ENCODE data around the gene BTAF1.

BTAF1 gene

DNA sequence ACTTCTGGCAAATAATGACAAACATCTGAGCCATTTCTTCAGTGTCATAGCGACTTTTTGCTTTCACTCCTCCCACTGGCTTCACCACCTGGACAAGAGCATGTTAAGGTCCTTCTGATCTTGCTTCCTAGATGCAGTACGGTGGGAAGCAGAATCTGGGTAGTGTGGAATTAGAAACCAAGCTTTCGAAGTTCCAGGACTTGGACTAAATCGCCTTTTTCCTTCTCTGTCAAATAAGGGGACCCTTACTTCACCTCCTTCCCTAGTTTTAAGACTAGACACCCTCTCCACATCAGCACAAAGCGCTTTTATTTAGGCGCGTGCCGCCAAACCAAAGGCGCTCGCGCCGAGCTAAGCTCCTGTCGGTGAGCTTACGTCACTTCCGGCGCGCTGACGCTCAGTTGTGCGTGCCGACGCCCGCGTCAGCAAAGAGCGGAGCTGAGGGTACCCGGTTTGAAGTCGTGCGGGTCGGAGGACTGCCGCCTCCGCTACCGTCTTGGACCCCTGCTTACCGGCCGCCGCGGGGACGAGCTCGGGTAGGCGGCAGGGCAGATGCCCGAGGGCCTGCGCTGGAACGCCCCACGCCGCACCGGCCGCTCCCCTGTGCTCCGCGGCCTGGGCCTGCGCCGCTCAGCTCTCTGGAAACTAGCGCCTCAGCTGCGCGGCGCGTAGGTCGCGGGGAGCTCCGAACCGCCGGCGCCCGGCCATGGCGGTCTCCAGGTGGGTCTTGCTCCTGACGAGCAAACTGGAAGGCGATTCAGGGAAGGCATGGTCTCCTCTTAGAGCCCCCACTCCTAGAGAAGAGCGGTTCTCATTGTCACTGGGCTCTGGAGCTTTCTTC is at the start of gene BTAF1:
TSS of gene BTAF1 (plus strand) at position 400 of the 841 bp plus-strand sequence. CDS start at position 707, 307 bp downstream.
- peak within 1 kb of the TSS; percentile 95 for H3K4me3 ChIP-seq (ENCODE audit: low read depth, low read length)
- peak; percentile 76 for DNase-seq (ENCODE audit: low read depth)
- TF ChIP-seq, protein P1, sequence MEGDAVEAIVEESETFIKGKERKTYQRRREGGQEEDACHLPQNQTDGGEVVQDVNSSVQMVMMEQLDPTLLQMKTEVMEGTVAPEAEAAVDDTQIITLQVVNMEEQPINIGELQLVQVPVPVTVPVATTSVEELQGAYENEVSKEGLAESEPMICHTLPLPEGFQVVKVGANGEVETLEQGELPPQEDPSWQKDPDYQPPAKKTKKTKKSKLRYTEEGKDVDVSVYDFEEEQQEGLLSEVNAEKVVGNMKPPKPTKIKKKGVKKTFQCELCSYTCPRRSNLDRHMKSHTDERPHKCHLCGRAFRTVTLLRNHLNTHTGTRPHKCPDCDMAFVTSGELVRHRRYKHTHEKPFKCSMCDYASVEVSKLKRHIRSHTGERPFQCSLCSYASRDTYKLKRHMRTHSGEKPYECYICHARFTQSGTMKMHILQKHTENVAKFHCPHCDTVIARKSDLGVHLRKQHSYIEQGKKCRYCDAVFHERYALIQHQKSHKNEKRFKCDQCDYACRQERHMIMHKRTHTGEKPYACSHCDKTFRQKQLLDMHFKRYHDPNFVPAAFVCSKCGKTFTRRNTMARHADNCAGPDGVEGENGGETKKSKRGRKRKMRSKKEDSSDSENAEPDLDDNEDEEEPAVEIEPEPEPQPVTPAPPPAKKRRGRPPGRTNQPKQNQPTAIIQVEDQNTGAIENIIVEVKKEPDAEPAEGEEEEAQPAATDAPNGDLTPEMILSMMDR (IDR thresholded peaks at IDR 0.05; ENCODE audit: low read depth, low read length, missing control alignments) = no peak
- in situ Hi-C loops (cut with HindIII; ENCODE audit: low sequenced_read_pairs) = no loop called here

DNA sequence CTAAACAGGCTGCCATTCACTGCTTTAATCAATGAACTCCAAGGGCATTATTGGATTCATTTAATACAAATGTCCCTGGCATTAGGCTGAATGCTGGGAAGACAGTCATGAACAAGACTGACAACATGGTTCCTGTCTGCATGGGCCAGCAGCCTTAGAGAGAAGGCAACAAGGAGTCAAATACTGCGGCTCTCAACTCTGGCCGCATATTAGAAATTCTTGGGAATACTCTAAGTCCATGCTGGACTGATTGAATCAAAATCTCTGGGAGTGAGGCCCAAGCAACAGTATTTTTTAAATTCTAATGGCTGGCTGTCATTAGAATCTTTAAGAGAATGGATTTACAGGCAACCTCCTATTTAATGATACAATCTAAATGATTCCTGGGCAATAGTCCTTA is 48.4 kb upstream of the BTAF1 start:
- H3K4me3 ChIP-seq (ENCODE audit: low read depth, low read length) = no peak overlapping the region
- TF ChIP-seq, protein P1 (IDR thresholded peaks at IDR 0.05; ENCODE audit: low read depth, low read length, missing control alignments) = no peak
- DNase-seq (ENCODE audit: low read depth) = no peak
- in situ Hi-C loops (cut with HindIII; ENCODE audit: low sequenced_read_pairs) = no loop called here

DNA sequence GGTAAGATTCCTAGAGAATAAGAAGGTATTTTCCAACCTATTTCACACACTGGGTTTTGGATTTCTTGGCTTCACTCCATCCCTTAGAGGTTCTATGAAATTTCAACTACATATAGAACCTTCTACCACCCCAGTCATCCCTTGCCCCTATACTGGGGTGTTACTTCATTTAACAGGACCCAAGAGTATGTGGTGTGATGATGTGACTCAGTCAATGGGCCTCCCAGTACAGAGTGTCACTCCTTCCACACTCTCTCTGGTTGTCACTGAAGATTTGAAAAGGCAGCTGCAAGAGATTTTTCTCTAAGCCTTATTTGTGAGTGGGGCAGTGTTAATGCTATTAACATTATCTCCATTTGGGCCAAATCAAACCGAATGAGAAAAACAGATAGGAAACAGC is 47.8 kb upstream of the BTAF1 start:
- TF ChIP-seq, protein P1 (IDR thresholded peaks at IDR 0.05; ENCODE audit: low read depth, low read length, missing control alignments) = no peak
- in situ Hi-C loops (cut with HindIII; ENCODE audit: low sequenced_read_pairs) = no loop called here
- DNase-seq (ENCODE audit: low read depth) = no peak
- H3K4me3 ChIP-seq (ENCODE audit: low read depth, low read length) = no peak overlapping the region

DNA sequence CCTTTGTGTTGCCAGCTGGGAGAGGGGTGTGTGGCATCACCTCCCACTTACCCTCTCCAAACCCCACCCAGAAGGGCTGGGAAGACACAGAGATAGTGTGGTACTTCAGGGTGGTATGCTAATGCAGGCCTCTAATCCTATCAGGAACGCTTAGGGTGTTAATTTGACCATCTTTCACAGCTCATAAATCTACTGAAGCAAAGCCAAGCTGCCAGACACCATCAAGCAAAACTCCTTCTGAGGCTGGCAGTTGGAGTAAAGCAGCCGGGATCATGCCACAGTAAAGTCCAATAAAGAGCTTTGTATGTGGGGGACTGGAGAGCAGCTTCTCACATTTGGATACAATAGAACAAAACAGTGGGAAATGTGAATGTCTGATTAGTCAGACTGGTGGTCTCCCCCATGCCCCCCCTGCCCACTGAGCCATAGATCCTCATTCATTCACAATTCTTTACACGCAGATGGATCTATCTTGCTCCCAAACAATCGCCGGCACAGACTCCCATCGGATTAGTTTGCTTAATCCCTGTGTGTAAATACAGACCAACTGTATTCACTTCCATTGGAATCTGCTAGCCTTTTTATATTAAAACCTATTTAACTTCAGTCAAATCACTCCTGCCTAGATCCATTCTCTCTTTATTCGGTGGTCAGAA is 43.9 kb upstream of the BTAF1 start:
- in situ Hi-C loops (cut with HindIII; ENCODE audit: low sequenced_read_pairs) = no loop called here
- TF ChIP-seq, protein P1 (IDR thresholded peaks at IDR 0.05; ENCODE audit: low read depth, low read length, missing control alignments) = no peak
- no peak overlapping the region for H3K4me3 ChIP-seq (ENCODE audit: low read depth, low read length)
- no peak for DNase-seq (ENCODE audit: low read depth)

DNA sequence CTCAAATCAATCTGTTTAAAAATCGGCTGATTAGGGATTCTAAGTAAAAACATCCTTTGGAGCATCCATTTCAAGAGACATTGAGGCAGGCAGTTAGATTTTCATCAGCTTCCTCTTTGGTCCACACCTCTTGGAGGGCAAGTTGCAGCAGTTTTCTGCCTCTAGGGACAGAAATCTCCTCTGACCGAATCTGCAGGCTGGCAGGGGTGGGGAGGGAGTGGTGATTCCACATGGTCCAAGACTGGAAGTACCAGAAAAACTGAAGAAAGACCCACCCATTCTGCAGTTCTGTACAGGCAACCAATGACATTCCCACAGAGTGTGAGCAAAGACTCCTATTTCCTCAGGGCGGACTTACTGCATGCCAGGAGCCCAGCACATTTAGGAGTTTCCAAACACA is 43.3 kb upstream of the BTAF1 start:
- in situ Hi-C loops (cut with HindIII; ENCODE audit: low sequenced_read_pairs) = no loop called here
- DNase-seq (ENCODE audit: low read depth) = no peak
- TF ChIP-seq, protein P1 (IDR thresholded peaks at IDR 0.05; ENCODE audit: low read depth, low read length, missing control alignments) = no peak
- H3K4me3 ChIP-seq (ENCODE audit: low read depth, low read length) = no peak overlapping the region

DNA sequence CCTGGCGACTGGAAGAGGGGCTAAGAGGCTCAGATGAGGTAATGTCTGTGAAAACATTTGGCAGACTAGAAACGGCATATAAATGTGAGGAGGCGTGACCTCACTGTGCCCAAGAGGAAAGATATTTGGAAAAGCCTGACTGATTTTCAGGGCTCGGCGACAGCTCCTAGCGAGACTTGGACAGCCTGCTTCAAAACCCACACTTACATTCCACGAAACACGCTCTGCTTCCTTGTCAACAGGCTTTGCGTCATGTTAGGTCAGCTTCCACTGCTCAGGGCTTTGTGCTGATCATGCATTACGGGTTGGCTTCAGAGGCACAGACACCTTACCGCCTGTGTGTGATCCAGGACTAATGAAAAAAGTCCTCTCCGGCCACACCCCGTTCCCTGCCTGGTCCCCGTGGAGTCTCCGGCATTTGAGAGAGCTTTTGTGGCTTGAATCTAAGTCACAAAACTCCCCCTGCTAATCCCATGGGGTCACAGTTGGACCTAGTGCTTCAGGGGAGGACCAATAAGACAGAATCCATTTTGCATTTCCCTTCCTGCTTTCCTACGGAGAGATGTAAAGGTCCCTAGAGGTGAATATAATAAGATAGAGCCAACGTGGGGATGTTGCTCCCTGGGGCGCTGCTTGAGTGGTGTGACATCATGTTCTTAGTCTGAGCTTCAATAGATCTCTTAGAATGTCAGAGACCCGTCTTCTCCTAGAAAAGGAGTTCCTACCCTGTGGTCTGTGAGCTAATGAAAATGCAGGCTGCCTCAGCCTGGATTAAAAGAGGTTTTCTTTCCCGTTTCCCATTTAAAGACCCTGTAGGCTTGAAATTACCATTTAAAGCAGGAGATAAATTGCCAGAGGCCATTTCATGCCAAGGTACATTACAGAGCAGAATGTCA is 39.8 kb upstream of the BTAF1 start:
- TF ChIP-seq, protein P1 (IDR thresholded peaks at IDR 0.05; ENCODE audit: low read depth, low read length, missing control alignments) = no peak
- in situ Hi-C loops (cut with HindIII; ENCODE audit: low sequenced_read_pairs) = no loop called here
- DNase-seq (ENCODE audit: low read depth) = peak; percentile 42
- H3K4me3 ChIP-seq (ENCODE audit: low read depth, low read length) = no peak overlapping the region
